GM23248 (cell line): ENCODE measurements around the gene DGKB.

Source experiments
- EZH2 ChIP-seq: fragments of 200-600 bp; sonication (generic); IDR thresholded peaks from 2 replicates; pipeline ENCODE4 v1.6.1; 2018; ENCODE audit warnings: antibody characterized with exemption, mild to moderate bottlenecking; ENCODE audit not compliant: insufficient read depth, poor library complexity, severe bottlenecking
- EZH2phosphoT487 ChIP-seq: fragments of 200-600 bp; sonication (generic); IDR thresholded peaks from 2 replicates; pipeline ENCODE4 v1.6.1; 2018; ENCODE audit warnings: antibody characterized with exemption, moderate library complexity, mild to moderate bottlenecking, low read depth; ENCODE audit not compliant: insufficient read depth

DNA sequence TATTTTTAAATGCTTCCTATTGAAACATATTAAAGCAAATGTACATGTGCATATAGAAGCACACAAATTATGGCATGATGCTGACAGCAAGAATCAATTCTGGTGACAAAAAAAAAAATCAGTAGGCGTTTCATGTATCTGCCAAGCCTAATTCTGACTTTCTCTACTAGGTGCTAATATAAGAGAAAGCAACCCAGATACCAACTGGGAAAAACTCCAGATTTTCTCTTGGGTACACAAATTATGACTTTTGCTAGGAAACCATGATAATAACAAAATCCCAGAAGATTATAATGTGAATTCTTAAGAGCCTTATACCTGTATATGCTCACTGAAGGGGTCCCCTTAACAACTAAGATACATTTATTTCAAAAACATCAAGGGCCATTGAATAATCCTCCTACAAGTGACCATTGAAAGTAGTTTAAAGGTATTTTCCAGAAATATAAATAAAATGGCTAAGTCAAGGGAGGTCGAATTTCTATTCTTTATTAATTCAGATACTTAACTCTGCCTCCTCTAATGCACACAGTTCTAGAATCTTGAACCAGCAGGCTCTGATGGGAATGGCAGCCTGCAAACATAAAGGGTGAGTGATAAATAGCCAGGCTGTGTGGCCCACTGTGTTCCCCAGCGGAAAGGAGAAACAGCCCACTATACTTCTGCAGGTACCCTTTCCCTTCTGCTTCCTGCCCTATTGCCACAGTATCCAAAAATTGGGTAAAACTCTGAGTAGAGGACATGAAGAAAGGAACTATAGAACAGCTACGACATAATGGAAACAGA, 84.5 kb downstream of the DGKB start:
- no peak for TF ChIP-seq EZH2
- no peak for TF ChIP-seq EZH2phosphoT487
